GM23338 (cell line): ENCODE data around the gene CHD2. TPM values are rescaled to one million over a fixed set of nuclear protein-coding genes. Genes with fewer than 3 reads are reported as not detected.

Experiments used
- ATAC-seq: fragments of 200-7000 bp; cut with Tn5 transposase; 3 replicates; pipeline ENCODE4 v1.9.1; 2020
- DNase-seq: peaks from one replicate; pipeline ENCODE4 v3.0.0-alpha.2; 2015; ENCODE audit warnings: low spot score
- H2AFZ ChIP-seq: fragments of 200-600 bp; sonication (generic); 2 replicates; pipeline ENCODE4 v1.8.0; 2016; ENCODE audit warnings: antibody characterized with exemption, mild to moderate bottlenecking, moderate library complexity
- H3F3A ChIP-seq: fragments of 200-600 bp; sonication (generic); replicated peaks from 2 replicates; pipeline ENCODE4 v1.8.0; 2017; ENCODE audit warnings: antibody characterized with exemption, mixed run types, low read depth
- H3K27ac ChIP-seq: fragments of 200-600 bp; sonication (generic); 2 replicates; pipeline ENCODE4 v1.6.1; 2016; ENCODE audit warnings: low read depth
- H3K27me3 ChIP-seq: fragments of 200-600 bp; sonication (generic); 2 replicates; pipeline ENCODE4 v1.8.0; 2016; ENCODE audit warnings: mild to moderate bottlenecking, mixed run types, moderate library complexity; ENCODE audit not compliant: insufficient read depth
- H3K36me3 ChIP-seq: fragments of 200-600 bp; sonication (generic); 2 replicates; pipeline ENCODE4 v1.8.0; 2016; ENCODE audit warnings: mild to moderate bottlenecking; ENCODE audit not compliant: insufficient read depth
- H3K4me1 ChIP-seq: fragments of 200-600 bp; sonication (generic); 2 replicates; pipeline ENCODE4 v1.8.0; 2016; ENCODE audit warnings: mild to moderate bottlenecking, moderate library complexity; ENCODE audit not compliant: insufficient read depth
- H3K4me2 ChIP-seq: fragments of 200-600 bp; sonication (generic); 2 replicates; pipeline ENCODE4 v1.7.1; 2017; ENCODE audit warnings: mixed run types
- H3K4me3 ChIP-seq: fragments of 200-600 bp; sonication (generic); 2 replicates; pipeline ENCODE4 v1.6.1; 2016; ENCODE audit warnings: mixed run types
- H3K79me2 ChIP-seq: fragments of 200-600 bp; sonication (generic); replicated peaks from 2 replicates; pipeline ENCODE4 v1.8.0; 2017; ENCODE audit warnings: mild to moderate bottlenecking; ENCODE audit not compliant: insufficient read depth
- H3K9me2 ChIP-seq: fragments of 200-600 bp; sonication (generic); 2 replicates; pipeline ENCODE4 v1.8.0; 2017; ENCODE audit not compliant: insufficient read depth
- H4K20me1 ChIP-seq: fragments of 200-600 bp; sonication (generic); replicated peaks from 2 replicates; pipeline ENCODE4 v1.8.0; 2017; ENCODE audit warnings: mild to moderate bottlenecking; ENCODE audit not compliant: insufficient read depth
- H3K27ac Mint-ChIP-seq: 2 replicates; pipeline ENCODE4 v1.8.0; 2020; ENCODE audit warnings: inconsistent platforms, mild to moderate bottlenecking, moderate library complexity, mixed read lengths
- H3K27me3 Mint-ChIP-seq: 3 replicates; pipeline ENCODE4 v1.8.0; 2022; ENCODE audit warnings: low read depth, mild to moderate bottlenecking, moderate library complexity, mixed read lengths, inconsistent platforms; ENCODE audit not compliant: insufficient read depth, poor library complexity
- H3K36me3 Mint-ChIP-seq: 3 replicates; pipeline ENCODE4 v1.8.0; 2021; ENCODE audit warnings: low read depth, mild to moderate bottlenecking, inconsistent platforms, moderate library complexity, mixed read lengths
- H3K4me1 Mint-ChIP-seq: 3 replicates; pipeline ENCODE4 v1.8.0; 2020; ENCODE audit warnings: mild to moderate bottlenecking, inconsistent platforms, mixed read lengths
- H3K4me3 Mint-ChIP-seq: 3 replicates; pipeline ENCODE4 v1.8.0; 2021; ENCODE audit warnings: moderate library complexity, mild to moderate bottlenecking, inconsistent platforms, mixed read lengths
- H3K9me3 Mint-ChIP-seq: 3 replicates; pipeline ENCODE4 v1.8.0; 2020; ENCODE audit warnings: moderate library complexity, mild to moderate bottlenecking, inconsistent platforms, mixed read lengths
- EZH2 ChIP-seq: fragments of 200-600 bp; sonication (generic); IDR thresholded peaks from one replicate; pipeline ENCODE4 v1.8.0; 2017; ENCODE audit warnings: antibody characterized with exemption, mild to moderate bottlenecking, low read depth; ENCODE audit not compliant: unreplicated experiment
- EZH2phosphoT487 ChIP-seq: fragments of 200-600 bp; sonication (generic); IDR thresholded peaks from one replicate; pipeline ENCODE4 v1.8.1; 2018; ENCODE audit warnings: antibody characterized with exemption; ENCODE audit not compliant: unreplicated experiment
- JUNB ChIP-seq: IDR thresholded peaks from one replicate; pipeline ENCODE4 v1.6.1; 2016; ENCODE audit warnings: antibody characterized with exemption; ENCODE audit not compliant: unreplicated experiment
- NANOG ChIP-seq: IDR thresholded peaks from 2 replicates; pipeline ENCODE4 v1.6.1; 2016; ENCODE audit warnings: antibody characterized with exemption, borderline replicate concordance
- POLR2AphosphoS5 ChIP-seq: IDR thresholded peaks from 2 replicates; pipeline ENCODE4 v1.6.1; 2016; ENCODE audit warnings: antibody characterized with exemption, low read depth
- STAT1 ChIP-seq: IDR thresholded peaks from one replicate; pipeline ENCODE4 v1.6.1; 2016; ENCODE audit warnings: antibody characterized with exemption; ENCODE audit not compliant: unreplicated experiment
- ZNF114 ChIP-seq: fragments of 250-450 bp; sonication (Bioruptor Pico); IDR thresholded peaks from 2 replicates; pipeline ENCODE4 v1.5.0; 2020; ENCODE audit warnings: mild to moderate bottlenecking, moderate library complexity
- ZNF331 ChIP-seq: fragments of 250-450 bp; sonication (Bioruptor Pico); IDR thresholded peaks from 2 replicates; pipeline ENCODE4 v1.5.0; 2020; ENCODE audit warnings: low read depth, mild to moderate bottlenecking, moderate library complexity
- polyA plus RNA-seq: library from polyadenylated mRNA; unstranded; fragments of >200 nt; fragmentation: Nextera tagmentation; extraction: Ambion mirVana; gene quantifications from 2 replicates; pipeline ENCODE4 v1.2.1, GENCODE V29; 2016
- total RNA-seq: library from RNA; depleted of rRNA; stranded (reverse); fragments of >200 nt; shearing (Covaris generic); gene quantifications from 2 replicates; pipeline ENCODE4 v1.2.3, GENCODE V29; 2014
- TF ChIP-seq, protein P1 (sequence below): IDR thresholded peaks from one replicate; pipeline ENCODE4 v1.6.1; 2018; ENCODE audit warnings: antibody characterized with exemption; ENCODE audit not compliant: unreplicated experiment
- TF ChIP-seq, protein P2 (sequence below), 2 experiments: fragments of 200-600 bp in 1 of 2; sonication (generic) in 1 of 2; conservative IDR thresholded peaks; 2 replicates each; pipeline versions ENCODE4 v1.5.1 to v1.6.1; 2016 to 2017; ENCODE audit warnings: antibody characterized with exemption in 2 of 2, low read depth in 2 of 2, mild to moderate bottlenecking in 2 of 2, moderate library complexity in 1 of 2
- TF ChIP-seq, protein P3 (sequence below): IDR thresholded peaks from 2 replicates; pipeline ENCODE4 v1.6.1; 2016; ENCODE audit warnings: antibody characterized with exemption
- TF ChIP-seq, protein P4 (sequence below): fragments of 250-450 bp; sonication (Bioruptor Pico); IDR thresholded peaks from 2 replicates; pipeline ENCODE4 v1.5.0; 2020; ENCODE audit warnings: mild to moderate bottlenecking, moderate library complexity

The CHD2 gene
- total and polyA plus RNA-seq, 2 experiments from 2014 or later = 119 to 130 TPM

DNA sequence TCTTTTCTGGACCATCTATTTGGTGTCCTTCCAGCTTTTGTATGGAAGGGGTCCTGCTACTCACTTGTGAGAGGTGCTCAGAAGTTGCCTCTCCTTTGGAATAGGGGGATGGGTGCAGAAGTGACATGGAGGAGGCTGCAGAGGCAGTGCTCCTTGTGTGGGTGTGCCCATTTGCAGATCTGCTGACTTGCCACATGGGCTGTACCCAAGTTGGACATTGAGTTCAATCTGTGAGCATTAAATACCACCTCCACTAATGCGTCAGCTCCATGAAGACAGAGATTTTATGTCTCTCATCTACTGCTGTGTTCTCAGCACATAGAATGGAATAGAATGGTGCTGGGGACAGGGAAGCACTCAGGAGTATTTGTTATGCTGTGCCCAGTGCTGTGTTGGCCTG lies 112.7 kb downstream of the CHD2 start:
- H3K27ac Mint-ChIP-seq = no peak overlapping the region
- Histone ChIP-seq H3K27ac (no peak overlapping the region), H3K79me2 (no peaks in the 10 kb centered on the region), H4K20me1 (peaks cover 6% of the 10 kb centered on the region), H2AFZ (no peak overlapping the region), H3K4me2 (no peak overlapping the region), H3K27me3 (no peaks in the 10 kb centered on the region), H3K4me1 (no peaks in the 10 kb centered on the region), H3K36me3 (peaks cover 89% of the 10 kb centered on the region), H3F3A (0 out of 2 replicates have a peak, but pooled peaks cover 4% of the 10 kb centered on the region), H3K9me2 (no peaks in the 10 kb centered on the region), H3K4me3 (no peak overlapping the region)
- no peaks in the 10 kb centered on the region for H3K27me3 Mint-ChIP-seq
- DNase-seq (no peak), ATAC-seq (no peak)
- H3K9me3 Mint-ChIP-seq = no peaks in the 10 kb centered on the region
- TF ChIP-seq EZH2phosphoT487 (no peak), ZNF114 (CRISPR knock-in tag) (no peak), POLR2AphosphoS5 (no peak), JUNB (no peak), STAT1 (no peak), ZNF331 (no peak), NANOG (no peak), EZH2 (no peak)
- TF ChIP-seq, protein P1, sequence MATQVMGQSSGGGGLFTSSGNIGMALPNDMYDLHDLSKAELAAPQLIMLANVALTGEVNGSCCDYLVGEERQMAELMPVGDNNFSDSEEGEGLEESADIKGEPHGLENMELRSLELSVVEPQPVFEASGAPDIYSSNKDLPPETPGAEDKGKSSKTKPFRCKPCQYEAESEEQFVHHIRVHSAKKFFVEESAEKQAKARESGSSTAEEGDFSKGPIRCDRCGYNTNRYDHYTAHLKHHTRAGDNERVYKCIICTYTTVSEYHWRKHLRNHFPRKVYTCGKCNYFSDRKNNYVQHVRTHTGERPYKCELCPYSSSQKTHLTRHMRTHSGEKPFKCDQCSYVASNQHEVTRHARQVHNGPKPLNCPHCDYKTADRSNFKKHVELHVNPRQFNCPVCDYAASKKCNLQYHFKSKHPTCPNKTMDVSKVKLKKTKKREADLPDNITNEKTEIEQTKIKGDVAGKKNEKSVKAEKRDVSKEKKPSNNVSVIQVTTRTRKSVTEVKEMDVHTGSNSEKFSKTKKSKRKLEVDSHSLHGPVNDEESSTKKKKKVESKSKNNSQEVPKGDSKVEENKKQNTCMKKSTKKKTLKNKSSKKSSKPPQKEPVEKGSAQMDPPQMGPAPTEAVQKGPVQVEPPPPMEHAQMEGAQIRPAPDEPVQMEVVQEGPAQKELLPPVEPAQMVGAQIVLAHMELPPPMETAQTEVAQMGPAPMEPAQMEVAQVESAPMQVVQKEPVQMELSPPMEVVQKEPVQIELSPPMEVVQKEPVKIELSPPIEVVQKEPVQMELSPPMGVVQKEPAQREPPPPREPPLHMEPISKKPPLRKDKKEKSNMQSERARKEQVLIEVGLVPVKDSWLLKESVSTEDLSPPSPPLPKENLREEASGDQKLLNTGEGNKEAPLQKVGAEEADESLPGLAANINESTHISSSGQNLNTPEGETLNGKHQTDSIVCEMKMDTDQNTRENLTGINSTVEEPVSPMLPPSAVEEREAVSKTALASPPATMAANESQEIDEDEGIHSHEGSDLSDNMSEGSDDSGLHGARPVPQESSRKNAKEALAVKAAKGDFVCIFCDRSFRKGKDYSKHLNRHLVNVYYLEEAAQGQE = no peak
- TF ChIP-seq, protein P2, sequence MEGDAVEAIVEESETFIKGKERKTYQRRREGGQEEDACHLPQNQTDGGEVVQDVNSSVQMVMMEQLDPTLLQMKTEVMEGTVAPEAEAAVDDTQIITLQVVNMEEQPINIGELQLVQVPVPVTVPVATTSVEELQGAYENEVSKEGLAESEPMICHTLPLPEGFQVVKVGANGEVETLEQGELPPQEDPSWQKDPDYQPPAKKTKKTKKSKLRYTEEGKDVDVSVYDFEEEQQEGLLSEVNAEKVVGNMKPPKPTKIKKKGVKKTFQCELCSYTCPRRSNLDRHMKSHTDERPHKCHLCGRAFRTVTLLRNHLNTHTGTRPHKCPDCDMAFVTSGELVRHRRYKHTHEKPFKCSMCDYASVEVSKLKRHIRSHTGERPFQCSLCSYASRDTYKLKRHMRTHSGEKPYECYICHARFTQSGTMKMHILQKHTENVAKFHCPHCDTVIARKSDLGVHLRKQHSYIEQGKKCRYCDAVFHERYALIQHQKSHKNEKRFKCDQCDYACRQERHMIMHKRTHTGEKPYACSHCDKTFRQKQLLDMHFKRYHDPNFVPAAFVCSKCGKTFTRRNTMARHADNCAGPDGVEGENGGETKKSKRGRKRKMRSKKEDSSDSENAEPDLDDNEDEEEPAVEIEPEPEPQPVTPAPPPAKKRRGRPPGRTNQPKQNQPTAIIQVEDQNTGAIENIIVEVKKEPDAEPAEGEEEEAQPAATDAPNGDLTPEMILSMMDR (conservative IDR thresholded peaks at IDR 0.05; ENCODE audit: low read depth in 2 of 2) = no peak
- TF ChIP-seq, protein P3, sequence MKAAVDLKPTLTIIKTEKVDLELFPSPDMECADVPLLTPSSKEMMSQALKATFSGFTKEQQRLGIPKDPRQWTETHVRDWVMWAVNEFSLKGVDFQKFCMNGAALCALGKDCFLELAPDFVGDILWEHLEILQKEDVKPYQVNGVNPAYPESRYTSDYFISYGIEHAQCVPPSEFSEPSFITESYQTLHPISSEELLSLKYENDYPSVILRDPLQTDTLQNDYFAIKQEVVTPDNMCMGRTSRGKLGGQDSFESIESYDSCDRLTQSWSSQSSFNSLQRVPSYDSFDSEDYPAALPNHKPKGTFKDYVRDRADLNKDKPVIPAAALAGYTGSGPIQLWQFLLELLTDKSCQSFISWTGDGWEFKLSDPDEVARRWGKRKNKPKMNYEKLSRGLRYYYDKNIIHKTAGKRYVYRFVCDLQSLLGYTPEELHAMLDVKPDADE = no peak
- TF ChIP-seq, protein P4, sequence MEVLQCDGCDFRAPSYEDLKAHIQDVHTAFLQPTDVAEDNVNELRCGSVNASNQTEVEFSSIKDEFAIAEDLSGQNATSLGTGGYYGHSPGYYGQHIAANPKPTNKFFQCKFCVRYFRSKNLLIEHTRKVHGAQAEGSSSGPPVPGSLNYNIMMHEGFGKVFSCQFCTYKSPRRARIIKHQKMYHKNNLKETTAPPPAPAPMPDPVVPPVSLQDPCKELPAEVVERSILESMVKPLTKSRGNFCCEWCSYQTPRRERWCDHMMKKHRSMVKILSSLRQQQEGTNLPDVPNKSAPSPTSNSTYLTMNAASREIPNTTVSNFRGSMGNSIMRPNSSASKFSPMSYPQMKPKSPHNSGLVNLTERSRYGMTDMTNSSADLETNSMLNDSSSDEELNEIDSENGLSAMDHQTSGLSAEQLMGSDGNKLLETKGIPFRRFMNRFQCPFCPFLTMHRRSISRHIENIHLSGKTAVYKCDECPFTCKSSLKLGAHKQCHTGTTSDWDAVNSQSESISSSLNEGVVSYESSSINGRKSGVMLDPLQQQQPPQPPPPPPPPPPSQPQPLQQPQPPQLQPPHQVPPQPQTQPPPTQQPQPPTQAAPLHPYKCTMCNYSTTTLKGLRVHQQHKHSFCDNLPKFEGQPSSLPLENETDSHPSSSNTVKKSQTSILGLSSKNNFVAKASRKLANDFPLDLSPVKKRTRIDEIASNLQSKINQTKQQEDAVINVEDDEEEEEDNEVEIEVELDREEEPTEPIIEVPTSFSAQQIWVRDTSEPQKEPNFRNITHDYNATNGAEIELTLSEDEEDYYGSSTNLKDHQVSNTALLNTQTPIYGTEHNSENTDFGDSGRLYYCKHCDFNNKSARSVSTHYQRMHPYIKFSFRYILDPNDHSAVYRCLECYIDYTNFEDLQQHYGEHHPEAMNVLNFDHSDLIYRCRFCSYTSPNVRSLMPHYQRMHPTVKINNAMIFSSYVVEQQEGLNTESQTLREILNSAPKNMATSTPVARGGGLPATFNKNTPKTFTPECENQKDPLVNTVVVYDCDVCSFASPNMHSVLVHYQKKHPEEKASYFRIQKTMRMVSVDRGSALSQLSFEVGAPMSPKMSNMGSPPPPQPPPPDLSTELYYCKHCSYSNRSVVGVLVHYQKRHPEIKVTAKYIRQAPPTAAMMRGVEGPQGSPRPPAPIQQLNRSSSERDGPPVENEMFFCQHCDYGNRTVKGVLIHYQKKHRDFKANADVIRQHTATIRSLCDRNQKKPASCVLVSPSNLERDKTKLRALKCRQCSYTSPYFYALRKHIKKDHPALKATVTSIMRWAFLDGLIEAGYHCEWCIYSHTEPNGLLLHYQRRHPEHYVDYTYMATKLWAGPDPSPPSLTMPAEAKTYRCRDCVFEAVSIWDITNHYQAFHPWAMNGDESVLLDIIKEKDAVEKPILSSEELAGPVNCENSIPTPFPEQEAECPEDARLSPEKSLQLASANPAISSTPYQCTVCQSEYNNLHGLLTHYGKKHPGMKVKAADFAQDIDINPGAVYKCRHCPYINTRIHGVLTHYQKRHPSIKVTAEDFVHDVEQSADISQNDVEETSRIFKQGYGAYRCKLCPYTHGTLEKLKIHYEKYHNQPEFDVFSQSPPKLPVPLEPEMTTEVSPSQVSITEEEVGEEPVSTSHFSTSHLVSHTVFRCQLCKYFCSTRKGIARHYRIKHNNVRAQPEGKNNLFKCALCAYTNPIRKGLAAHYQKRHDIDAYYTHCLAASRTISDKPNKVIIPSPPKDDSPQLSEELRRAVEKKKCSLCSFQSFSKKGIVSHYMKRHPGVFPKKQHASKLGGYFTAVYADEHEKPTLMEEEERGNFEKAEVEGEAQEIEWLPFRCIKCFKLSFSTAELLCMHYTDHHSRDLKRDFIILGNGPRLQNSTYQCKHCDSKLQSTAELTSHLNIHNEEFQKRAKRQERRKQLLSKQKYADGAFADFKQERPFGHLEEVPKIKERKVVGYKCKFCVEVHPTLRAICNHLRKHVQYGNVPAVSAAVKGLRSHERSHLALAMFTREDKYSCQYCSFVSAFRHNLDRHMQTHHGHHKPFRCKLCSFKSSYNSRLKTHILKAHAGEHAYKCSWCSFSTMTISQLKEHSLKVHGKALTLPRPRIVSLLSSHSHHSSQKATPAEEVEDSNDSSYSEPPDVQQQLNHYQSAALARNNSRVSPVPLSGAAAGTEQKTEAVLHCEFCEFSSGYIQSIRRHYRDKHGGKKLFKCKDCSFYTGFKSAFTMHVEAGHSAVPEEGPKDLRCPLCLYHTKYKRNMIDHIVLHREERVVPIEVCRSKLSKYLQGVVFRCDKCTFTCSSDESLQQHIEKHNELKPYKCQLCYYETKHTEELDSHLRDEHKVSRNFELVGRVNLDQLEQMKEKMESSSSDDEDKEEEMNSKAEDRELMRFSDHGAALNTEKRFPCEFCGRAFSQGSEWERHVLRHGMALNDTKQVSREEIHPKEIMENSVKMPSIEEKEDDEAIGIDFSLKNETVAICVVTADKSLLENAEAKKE = no peak
- no peak overlapping the region for H3K4me3 Mint-ChIP-seq
- no peaks in the 10 kb centered on the region for H3K4me1 Mint-ChIP-seq
- H3K36me3 Mint-ChIP-seq = peaks cover 93% of the 10 kb centered on the region
